Measurements from ENCODE around the gene GSAP.
A peak's percentile ranks its signal among the peaks of the same experiment; 100 is the strongest.

Gene GSAP

DNA sequence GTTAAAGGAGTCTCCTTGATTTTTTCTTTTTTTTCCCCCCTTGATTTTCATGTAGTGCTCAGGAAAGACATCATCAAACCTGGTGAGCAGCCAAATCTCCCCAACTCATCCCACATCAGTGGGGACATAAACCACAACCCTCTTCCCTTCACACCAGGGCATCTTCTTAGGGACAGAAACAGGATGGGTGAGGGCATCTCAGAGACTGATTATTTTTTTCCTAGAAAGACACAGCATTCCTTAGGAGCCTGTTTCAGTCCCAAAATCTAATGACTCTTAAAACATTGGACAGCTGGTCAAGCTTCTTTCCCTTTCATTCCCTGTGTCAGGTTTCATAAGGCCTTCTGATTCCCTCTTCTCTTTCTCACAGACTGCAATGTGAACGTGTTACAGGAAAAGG lies 31.5 kb upstream of the GSAP start:
- TF ChIP-seq, protein P1, sequence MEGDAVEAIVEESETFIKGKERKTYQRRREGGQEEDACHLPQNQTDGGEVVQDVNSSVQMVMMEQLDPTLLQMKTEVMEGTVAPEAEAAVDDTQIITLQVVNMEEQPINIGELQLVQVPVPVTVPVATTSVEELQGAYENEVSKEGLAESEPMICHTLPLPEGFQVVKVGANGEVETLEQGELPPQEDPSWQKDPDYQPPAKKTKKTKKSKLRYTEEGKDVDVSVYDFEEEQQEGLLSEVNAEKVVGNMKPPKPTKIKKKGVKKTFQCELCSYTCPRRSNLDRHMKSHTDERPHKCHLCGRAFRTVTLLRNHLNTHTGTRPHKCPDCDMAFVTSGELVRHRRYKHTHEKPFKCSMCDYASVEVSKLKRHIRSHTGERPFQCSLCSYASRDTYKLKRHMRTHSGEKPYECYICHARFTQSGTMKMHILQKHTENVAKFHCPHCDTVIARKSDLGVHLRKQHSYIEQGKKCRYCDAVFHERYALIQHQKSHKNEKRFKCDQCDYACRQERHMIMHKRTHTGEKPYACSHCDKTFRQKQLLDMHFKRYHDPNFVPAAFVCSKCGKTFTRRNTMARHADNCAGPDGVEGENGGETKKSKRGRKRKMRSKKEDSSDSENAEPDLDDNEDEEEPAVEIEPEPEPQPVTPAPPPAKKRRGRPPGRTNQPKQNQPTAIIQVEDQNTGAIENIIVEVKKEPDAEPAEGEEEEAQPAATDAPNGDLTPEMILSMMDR (IDR thresholded peaks at IDR 0.05) = no peak

DNA sequence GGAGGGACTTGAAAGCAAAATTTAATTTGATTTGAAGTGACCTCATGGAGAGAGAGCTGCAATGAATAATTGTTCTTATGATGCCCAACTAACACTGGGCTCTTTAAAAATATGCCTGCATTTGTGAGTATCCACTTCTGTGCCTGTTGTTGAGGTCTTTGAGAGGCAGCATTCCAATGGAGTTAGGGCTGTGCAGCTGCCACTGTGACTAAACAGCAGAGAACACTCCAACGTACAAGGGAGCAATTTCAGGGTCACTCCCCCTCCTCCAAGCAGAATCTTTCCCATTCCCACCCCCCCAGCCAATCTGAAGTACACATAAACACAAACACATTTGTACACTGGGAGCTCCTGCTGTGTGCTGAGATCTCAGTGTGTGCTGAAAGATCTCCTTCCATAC lies 28.0 kb upstream of the GSAP start:
- TF ChIP-seq, protein P1 (IDR thresholded peaks at IDR 0.05) = no peak

DNA sequence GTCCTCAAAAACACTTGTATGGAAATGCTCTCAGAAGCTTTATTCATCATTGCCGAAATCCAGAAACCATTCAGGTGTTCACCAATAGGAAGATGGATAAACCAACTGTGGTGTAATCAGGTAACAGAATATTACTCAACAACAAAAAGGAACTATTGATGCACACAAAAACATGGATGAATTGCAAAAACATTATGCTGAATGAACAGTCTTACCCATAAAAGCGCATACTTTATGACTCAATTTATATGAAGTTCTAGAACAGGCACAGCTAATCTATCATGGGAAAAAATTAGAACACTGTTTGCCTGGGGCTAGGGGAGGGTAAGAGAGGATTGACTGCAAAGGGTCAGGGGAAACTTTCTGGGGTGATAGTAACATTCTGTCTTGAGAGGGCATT lies 26.9 kb upstream of the GSAP start:
- TF ChIP-seq, protein P1 (IDR thresholded peaks at IDR 0.05) = no peak

DNA sequence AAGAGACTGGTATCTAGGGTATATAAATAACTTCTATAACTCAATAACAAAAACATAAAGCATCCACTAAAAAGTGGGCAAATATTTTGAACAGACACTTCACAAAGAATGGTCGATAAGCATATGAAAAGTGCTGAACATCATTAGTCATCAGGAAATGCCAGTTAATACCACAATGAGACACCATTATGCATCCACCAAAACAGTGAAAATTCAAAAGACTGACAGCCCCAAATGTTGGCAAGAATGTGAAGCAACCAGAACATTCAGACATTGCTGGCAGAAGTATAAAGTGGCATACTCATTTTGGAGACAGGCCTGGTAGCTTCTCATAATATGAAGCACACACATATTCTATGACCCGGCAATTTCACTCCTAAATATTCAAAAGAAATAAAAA lies 26.5 kb upstream of the GSAP start:
- TF ChIP-seq, protein P1 (IDR thresholded peaks at IDR 0.05) = no peak

DNA sequence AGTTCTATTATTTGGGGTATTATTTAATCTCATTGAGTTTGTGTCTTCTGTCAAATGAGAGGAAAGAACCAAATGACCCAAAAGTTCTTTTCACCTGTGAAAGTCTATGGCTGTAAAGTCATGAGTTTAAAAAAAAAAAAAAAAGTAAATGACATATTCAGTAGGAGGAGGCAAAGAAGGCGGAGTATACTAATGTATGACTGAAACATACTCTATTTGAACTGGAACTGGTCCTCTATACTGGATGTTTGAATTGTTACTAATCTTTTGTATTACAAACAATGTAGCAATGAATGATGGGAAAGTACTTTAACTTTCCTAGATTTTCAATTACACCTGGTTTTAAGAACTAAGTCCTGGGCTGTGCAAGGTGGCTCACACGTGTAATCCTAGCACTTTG lies 24.9 kb upstream of the GSAP start:
- TF ChIP-seq, protein P1 (IDR thresholded peaks at IDR 0.05) = no peak

DNA sequence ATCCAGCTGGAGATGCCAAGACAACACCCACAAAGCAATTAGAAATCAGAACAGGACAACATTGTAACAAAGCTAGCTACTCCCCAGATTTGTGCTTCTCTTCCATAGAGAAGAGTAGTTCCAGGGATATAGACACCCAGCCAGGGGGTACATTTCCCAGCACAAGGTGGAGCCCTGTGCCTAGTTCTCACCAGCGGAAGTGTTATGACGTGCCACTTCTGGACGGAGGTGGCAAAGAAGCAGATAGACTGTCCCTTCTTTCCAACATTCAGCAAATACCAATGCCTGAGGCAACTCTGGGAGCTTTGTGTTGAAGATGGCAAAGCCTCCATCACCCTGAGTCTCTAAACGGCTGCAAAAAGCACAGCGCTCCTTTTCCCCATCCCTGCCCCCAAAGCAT lies 23.4 kb upstream of the GSAP start:
- TF ChIP-seq, protein P1 (IDR thresholded peaks at IDR 0.05) = peak; percentile 63

DNA sequence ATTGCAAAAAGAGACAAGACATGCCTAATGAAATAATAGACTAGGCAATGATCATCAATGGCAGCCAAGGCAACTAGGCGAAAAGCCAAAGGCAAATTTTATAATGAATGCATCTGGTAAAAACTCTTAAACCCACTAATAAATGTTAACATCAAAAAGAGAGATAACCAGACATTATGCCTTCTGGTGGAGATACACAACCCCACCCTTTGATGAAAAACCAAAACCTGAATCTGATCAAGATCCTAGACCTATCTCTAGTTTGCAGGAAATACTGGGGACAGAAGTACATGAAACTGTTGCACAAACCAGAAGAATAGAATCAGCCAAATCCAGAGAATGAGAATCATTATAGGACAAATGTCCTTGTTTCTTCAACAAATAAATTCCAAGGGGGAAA lies 22.0 kb upstream of the GSAP start:
- TF ChIP-seq, protein P1 (IDR thresholded peaks at IDR 0.05) = no peak

DNA sequence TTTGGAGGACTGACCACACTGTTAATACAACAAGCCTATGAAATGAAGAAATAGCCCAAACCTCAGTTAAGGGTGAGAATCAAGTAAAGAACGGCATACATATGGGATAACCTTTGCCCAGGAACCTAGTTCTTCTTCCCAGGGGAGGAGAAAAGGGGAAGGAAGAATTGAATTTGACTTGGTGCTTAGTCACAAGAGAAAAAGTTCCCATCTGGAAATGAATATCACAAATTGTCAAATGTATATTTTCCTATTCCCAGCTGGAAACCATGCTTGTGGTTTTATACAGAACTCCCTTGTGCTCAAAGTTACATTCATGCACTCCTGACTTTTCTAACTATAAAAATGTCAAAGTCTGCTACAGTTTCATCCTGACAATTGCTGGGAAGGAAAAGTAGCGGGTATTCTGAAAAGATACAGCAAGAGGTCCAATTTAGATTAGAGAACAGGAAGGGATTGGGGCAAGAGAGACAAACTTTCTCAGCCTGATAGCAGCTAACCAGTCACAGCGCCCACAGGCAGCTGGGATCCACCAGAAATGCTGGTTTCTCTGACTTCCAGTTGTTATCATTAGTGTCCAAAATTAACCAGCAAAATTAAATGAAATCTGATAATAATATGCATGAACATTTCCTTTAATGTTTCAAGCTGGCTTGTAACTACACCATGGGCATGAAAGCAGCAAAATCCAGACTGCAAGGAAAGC lies 18.6 kb upstream of the GSAP start:
- TF ChIP-seq, protein P1 (IDR thresholded peaks at IDR 0.05) = no peak

All from LNCAP (cell line).